Caki2 (cell line): ENCODE results near the gene GTF2A1. TPM values are rescaled to one million over a fixed set of nuclear protein-coding genes. Genes with fewer than 3 reads are reported as not detected.

Experiments
- total RNA-seq: library from RNA; depleted of rRNA; stranded (reverse); fragments of >200 nt; shearing (Covaris generic); gene quantifications from 2 replicates; pipeline ENCODE4 v1.2.3, GENCODE V29; 2014; ENCODE audit warnings: low replicate concordance; rRNA removed

Gene GTF2A1
- total RNA-seq, 1 experiment from 2014 or later = 9.6 TPM

Other genes starting within 250 kb of the GTF2A1 start
- gene STON2, start 179.4 kb upstream of the GTF2A1 start, total RNA-seq = 7.2 and 9.8 TPM in 2 replicates